Epithelial cell of proximal tubule (primary cell): ENCODE data around the gene IL32. TPM values are rescaled to one million over a fixed set of nuclear protein-coding genes. Genes with fewer than 3 reads are reported as not detected.
"Not testable (repeated sequence)": the region's sequence is repeated elsewhere in the genome, so short reads cannot be mapped to it uniquely, and the experiment has no call there.

ENCODE experiments used
- DNase-seq: peaks from one replicate; pipeline ENCODE4 v3.0.0-alpha.2; 2011; ENCODE audit warnings: low read depth
- H3K4me3 ChIP-seq: 2 replicates; pipeline ENCODE4 v1.5.1; 2011; ENCODE audit warnings: low read depth, mild to moderate bottlenecking, low read length
- total RNA-seq: library from RNA; depleted of rRNA; stranded (reverse); fragments of >200 nt; gene quantifications from 2 replicates; pipeline ENCODE4 v1.2.3, GENCODE V29; 2015
- TF ChIP-seq, protein P1 (sequence below): conservative IDR thresholded peaks from 2 replicates; pipeline ENCODE4 v1.5.1; 2012; ENCODE audit warnings: low read depth, mild to moderate bottlenecking, low read length

The IL32 gene
- total RNA-seq, 1 donor from 2014 or later, result 747 TPM

GRCh38 chr16:3076577-3076976 lies 11.1 kb downstream of the IL32 start:
- TF ChIP-seq, protein P1, sequence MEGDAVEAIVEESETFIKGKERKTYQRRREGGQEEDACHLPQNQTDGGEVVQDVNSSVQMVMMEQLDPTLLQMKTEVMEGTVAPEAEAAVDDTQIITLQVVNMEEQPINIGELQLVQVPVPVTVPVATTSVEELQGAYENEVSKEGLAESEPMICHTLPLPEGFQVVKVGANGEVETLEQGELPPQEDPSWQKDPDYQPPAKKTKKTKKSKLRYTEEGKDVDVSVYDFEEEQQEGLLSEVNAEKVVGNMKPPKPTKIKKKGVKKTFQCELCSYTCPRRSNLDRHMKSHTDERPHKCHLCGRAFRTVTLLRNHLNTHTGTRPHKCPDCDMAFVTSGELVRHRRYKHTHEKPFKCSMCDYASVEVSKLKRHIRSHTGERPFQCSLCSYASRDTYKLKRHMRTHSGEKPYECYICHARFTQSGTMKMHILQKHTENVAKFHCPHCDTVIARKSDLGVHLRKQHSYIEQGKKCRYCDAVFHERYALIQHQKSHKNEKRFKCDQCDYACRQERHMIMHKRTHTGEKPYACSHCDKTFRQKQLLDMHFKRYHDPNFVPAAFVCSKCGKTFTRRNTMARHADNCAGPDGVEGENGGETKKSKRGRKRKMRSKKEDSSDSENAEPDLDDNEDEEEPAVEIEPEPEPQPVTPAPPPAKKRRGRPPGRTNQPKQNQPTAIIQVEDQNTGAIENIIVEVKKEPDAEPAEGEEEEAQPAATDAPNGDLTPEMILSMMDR, result no peak
- H3K4me3 ChIP-seq, result no peak overlapping the region
- no peak for DNase-seq

DNA sequence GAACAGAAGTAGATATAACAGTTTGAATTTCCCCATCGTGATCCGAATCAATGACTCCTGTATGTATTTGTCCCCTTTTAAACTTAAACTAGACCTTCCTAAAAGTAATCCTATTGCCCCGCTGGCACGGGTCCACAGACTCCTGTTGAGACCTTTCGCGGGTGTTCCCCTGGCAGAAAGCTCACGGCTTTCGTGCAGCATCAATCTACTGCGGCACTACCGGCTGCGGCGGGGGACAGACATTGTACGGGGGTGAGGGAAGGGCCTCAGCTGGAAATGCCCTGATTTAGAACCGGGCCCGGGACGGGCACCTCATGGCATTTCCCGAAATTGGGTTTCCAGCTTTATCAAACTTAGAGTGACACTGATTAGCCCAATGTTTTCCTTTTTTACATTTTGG lies 14.6 kb downstream of the IL32 start:
- no peak overlapping the region for H3K4me3 ChIP-seq
- TF ChIP-seq, protein P1, result no peak
- DNase-seq, result no peak

DNA sequence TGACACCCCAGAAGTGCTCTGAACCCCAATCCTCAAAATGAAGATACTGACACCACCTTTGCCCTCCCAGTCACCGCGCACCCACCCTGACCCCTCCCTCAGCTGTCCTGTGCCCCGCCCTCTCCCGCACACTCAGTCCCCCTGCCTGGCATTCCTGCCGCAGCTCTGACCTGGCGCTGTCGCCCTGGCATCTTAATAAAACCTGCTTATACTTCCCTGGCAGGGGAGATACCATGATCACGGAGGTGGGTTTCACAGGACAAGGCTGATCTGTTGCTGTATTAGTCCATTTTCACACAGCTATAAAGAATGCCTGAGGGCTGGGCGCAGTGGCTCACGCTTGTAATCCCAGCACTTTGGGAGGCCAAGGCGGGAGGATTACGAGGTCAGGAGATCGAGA lies 16.5 kb downstream of the IL32 start:
- H3K4me3 ChIP-seq, DNase-seq: not testable (repeated sequence)

DNA sequence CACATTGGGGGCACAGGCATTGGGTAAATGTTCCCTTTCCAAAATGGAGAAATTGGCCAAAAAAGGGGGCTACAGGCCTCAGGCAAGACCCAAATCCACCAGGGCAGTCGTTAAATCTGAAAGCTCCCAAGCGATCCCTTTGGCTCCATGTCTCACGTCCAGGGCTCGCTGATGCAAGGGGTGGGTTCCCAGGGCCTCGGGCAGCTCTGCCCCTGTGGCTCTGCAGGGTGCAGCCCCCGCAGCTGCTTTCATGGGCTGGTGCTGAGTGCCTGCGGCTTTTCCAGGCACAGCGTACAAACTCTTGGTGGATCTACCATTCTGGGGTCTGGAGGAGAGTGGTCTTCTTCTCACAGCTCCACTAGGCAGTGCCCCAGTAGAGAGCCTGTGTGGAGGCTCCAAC lies 18.0 kb downstream of the IL32 start:
- H3K4me3 ChIP-seq, DNase-seq: not testable (repeated sequence)

DNA sequence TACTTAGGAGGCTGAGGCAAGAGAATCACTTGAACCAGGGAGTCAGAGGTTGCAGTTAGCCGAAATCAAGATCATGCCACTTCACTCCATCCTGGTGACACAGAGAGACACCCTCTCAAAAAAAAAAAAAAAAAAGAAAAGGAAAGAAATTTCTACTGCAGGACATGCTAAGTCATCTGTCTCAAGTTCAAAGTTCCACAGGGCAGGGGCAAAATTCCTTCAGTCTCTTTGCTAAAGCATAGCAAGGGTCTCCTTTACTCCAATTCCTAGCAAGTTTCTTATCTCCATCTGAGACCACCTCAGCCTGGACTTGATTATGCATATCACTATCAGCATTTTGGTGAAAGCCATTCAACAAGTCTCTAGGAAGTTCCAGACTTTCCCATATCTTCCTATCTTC lies 19.1 kb downstream of the IL32 start:
- TF ChIP-seq, protein P1, result no peak
- no peak overlapping the region for H3K4me3 ChIP-seq
- no peak for DNase-seq

DNA sequence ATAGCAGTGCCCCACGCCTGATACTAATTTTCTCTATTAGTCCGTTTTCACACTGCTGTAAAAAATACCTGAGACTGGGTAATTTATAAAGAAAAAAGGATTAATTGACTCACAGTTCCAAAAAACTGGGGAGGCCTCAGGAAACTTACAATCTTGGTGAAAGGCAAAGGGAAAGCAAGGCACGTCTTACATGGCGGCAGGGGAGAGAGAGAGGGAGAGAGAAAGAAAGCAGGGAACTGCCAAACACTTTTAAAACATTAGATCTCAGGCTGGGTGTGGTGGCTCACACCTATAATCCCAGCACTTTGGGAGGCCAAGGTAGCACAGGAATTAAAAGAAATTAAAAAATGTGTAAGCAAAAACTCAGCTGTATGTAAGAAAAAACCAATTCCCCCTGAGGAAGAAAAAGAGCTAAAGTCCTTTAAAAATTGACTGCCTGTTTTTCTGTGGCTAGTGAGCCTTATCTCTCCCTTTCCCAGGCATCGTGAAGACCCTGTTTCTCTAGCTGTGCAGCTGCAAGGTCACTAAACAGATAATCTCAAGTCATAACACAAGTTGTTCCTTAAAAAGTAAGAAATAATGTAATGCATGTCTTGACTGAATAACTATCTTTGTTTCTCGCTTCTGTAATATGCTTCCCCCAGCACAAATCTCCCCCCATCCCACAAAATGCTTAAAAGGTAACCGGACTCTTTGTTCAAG lies 19.7 kb downstream of the IL32 start:
- TF ChIP-seq, protein P1, result no peak
- DNase-seq, result no peak
- H3K4me3 ChIP-seq, result no peak overlapping the region

DNA sequence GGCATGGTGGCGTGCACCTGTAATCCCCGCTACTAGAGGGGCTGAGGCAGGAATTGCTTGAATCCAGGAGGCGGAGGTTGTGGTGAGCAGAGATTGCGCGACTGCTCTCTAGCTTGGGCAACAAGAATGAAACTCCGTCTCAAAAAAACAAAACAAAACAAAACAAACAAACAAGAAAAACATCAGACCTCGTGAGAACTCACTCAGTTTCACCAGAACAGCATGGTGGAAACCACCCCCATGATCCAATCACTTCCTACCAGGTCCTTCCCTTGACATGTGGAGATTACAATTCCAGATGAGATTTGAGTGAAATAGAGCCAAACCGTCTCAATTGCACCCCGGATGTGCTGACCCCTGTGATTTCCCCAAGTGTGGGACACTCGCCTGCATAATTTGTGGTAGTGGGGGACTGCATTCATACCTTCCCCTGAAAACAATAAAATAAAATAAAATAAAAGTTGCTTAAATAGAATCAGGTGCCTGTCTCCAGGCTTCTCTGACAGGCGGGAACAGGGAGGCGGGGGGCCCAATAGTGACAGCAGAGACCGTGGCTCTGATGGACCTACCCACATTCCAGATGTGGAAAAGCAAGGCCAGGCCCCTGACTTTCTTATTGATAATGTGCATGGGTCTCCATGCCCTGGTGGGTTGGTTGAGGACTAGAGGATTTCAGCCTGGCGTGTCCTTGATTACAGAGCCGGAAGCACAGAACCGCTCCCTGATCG lies 20.6 kb downstream of the IL32 start:
- DNase-seq, result no peak
- TF ChIP-seq, protein P1, result no peak
- H3K4me3 ChIP-seq, result no peak overlapping the region
